ENCODE measurements around the gene KSR1.

KSR1 gene

DNA sequence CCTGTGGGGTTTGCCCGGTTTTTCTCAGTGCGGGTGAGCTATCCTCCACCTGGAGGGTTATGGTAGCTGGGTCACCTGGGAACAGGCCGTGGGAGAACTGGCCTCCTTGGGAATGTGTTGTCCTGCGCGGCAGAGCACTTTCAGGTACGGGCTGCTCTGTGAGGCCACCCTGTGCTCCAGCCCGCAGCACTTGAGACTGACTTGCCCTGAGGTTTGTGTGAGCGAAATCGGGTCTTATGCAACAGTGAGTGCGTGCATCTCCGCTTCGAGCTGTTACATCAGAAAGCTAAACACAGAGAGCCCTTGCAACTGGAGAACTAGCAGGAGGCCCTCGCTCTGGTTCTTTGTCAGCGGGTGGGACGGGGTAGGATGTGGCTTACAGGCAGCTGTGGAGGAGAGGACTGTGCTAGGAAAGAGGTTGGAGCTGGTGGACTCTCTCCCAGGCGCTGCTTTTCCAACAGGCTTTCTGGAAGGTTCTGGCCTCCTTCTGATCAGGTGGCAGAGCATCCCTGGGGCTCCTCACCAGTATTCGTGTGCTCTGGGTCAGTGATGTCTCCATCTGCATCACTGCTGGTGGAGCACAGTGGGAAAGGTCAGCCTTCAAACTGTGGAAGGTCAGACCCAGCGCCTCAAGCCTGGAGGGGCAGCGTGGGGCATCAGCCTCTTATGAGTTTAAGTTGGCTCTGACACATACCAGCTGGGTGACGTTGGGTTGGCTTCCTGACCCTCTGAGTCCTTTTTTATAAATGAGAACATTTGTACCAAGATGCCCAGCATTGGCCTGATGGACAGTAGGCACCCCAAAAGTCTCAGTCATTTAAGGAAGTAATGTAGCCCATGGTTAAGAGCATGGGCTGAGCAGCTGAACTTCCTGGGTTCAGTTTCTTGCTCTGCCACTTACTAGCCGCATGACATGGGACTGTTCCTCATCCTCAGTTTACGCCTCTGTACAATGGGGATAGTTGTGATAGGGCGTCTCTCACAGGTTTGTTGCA, 76.3 kb downstream of the KSR1 start:
- H3K23ac ChIP-seq (ENCODE audit: low read length) = no peak overlapping the region
- no peak overlapping the region for H2BK5ac ChIP-seq (ENCODE audit: low read length)
- no peak overlapping the region for H3K56ac ChIP-seq (ENCODE audit: low read length)
- H3K27me3 ChIP-seq (ENCODE audit: insufficient read depth, low read length, poor library complexity) = no peaks in the 10 kb centered on the region
- H2BK15ac ChIP-seq (replicated peaks; ENCODE audit: low read depth) = no peak overlapping the region
- no peak overlapping the region for H3K18ac ChIP-seq (ENCODE audit: low read length)
- H2BK120ac ChIP-seq (ENCODE audit: low read depth, low read length) = no peak overlapping the region
- peaks cover 31% of the 10 kb centered on the region for H3K79me2 ChIP-seq (ENCODE audit: control insufficient read depth, insufficient read depth, low read length)
- no peak overlapping the region for H4K5ac ChIP-seq (ENCODE audit: low read length)
- no peak overlapping the region for H3K27ac ChIP-seq (ENCODE audit: low read depth, low read length)
- no CpG with 5 or more reads among the region's 23 CpGs for WGBS (ENCODE audit: extremely low coverage, insufficient coverage, low lambda C conversion rate)
- no peak overlapping the region for H3K4ac ChIP-seq (ENCODE audit: low read depth, low read length)
- peaks cover 16% of the 10 kb centered on the region for H3K4me1 ChIP-seq (ENCODE audit: control insufficient read depth, low read depth, low read length)
- peaks cover 35% of the 10 kb centered on the region for H3K79me1 ChIP-seq (ENCODE audit: low read length)
- no peaks in the 10 kb centered on the region for H3K36me3 ChIP-seq (ENCODE audit: control insufficient read depth, insufficient read depth, low read length)
- no peak overlapping the region for H3K9ac ChIP-seq (ENCODE audit: low read length)
- no peak overlapping the region for H4K8ac ChIP-seq (ENCODE audit: low read depth, low read length)
- no peak overlapping the region for H2AK5ac ChIP-seq (ENCODE audit: low read length)
- no peak overlapping the region for H3K4me2 ChIP-seq (ENCODE audit: low read length)
- H3K4me3 ChIP-seq (ENCODE audit: low read length) = no peak overlapping the region
- peak; percentile 55 for DNase-seq

DNA sequence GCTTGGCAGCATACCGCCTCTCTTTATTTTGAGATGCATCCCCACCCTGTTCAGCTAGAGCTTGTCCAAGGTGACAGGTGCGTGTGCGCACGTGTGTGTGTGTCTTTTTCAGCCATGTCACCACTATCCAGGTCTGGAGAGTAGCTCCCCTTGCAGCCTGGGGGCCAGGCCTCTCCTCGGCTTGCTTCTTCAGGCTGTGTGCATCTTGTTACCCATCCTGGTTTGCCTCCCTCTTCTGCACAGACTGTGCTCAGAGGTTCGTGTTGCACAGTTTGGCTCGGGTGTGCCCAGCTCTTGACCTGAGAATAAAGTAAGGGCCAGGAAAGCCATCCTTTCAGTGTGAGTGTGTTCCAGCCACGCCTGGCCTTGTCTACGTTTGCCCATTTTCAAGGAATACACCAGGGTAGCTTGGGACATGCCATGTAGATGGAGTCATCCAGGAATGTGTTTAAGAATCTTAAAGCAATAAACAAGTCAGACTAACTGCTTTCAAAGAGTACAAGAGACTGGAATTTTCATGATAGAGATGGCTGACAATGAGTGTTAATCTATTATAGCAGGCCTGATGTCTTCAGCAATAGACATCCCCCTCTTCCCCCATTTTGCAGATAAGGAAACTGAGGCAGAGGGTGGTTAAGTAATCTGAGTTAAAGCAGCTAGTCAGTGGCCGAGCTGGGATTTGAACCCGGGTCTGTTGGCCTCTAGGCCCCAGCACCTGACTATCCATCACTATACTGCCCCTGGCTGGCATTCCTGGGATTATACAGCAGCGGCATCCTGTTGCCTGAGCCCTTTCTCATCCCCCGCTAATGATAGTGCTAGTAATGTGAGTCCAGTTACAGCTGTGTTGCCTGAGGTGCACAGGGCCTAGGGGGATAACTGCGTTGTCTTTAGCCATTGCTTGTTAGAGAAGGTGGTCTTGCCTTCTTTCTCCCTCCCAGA, 77.9 kb downstream of the KSR1 start:
- Histone ChIP-seq H3K18ac (ENCODE audit: low read length) (no peak overlapping the region), H3K27ac (ENCODE audit: low read depth, low read length) (no peak overlapping the region), H4K5ac (ENCODE audit: low read length) (no peak overlapping the region), H3K79me2 (ENCODE audit: control insufficient read depth, insufficient read depth, low read length) (peaks cover 40% of the 10 kb centered on the region), H3K4me1 (ENCODE audit: control insufficient read depth, low read depth, low read length) (peaks cover 15% of the 10 kb centered on the region), H4K8ac (ENCODE audit: low read depth, low read length) (no peak overlapping the region), H3K4me3 (ENCODE audit: low read length) (no peak overlapping the region), H3K36me3 (ENCODE audit: control insufficient read depth, insufficient read depth, low read length) (no peaks in the 10 kb centered on the region), H3K56ac (ENCODE audit: low read length) (no peak overlapping the region), H2BK5ac (ENCODE audit: low read length) (no peak overlapping the region), H2AK5ac (ENCODE audit: low read length) (no peak overlapping the region), H3K79me1 (ENCODE audit: low read length) (peaks cover 42% of the 10 kb centered on the region), H3K27me3 (ENCODE audit: insufficient read depth, low read length, poor library complexity) (no peaks in the 10 kb centered on the region), H2BK120ac (ENCODE audit: low read depth, low read length) (no peak overlapping the region), H2BK15ac (replicated peaks; ENCODE audit: low read depth) (no peak overlapping the region), H3K4me2 (ENCODE audit: low read length) (no peak overlapping the region), H3K9ac (ENCODE audit: low read length) (no peak overlapping the region), H3K4ac (ENCODE audit: low read depth, low read length) (no peak overlapping the region), H3K23ac (ENCODE audit: low read length) (peak overlapping the region; percentile 70)
- WGBS (ENCODE audit: extremely low coverage, insufficient coverage, low lambda C conversion rate) = no CpG with 5 or more reads among the region's 14 CpGs
- DNase-seq = peak; percentile 74

DNA sequence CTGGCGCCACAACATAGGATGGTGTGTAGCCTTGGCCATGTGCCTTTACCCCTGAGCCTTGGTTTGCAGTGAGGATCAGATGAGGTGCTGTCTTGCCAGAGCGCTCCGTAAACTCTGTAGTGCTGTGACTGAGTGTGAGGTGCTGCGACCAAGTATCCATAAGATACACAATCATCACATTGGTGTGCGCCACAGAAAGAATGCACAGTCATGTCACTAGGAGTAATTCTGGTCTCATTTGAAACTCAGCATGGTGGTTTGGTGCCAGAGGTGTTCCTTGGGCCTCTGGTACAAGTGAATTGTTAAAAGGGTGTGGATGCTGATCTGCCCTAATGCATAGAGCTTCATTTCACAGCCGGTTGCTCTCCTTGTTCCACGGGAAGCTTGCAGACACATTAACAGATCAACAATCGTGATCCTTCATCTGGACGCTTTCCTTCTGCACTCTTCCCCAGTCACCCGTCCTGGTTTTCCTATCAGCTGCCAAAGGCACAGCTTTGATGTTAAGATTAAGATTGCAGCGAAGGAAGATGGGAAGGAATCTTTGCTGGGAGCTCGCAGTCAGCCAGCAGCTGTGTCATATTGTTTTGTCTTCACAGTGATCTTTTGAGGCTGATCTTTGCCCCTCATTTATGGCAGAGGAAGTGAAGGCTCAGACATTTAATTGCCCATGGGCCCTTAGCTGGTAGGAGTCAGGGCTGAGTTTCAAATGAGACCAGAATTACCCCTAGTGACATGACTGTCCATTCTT, 79.1 kb downstream of the KSR1 start:
- no peak overlapping the region for H4K5ac ChIP-seq (ENCODE audit: low read length)
- peaks cover 43% of the 10 kb centered on the region for H3K79me2 ChIP-seq (ENCODE audit: control insufficient read depth, insufficient read depth, low read length)
- H3K4me1 ChIP-seq (ENCODE audit: control insufficient read depth, low read depth, low read length) = peaks cover 16% of the 10 kb centered on the region
- no peaks in the 10 kb centered on the region for H3K36me3 ChIP-seq (ENCODE audit: control insufficient read depth, insufficient read depth, low read length)
- H3K4me3 ChIP-seq (ENCODE audit: low read length) = no peak overlapping the region
- DNase-seq = peak; percentile 44
- no peaks in the 10 kb centered on the region for H3K27me3 ChIP-seq (ENCODE audit: insufficient read depth, low read length, poor library complexity)
- H3K4me2 ChIP-seq (ENCODE audit: low read length) = no peak overlapping the region
- H3K9ac ChIP-seq (ENCODE audit: low read length) = peak overlapping the region; percentile 30
- peak overlapping the region; percentile 40 for H3K56ac ChIP-seq (ENCODE audit: low read length)
- H2BK15ac ChIP-seq (replicated peaks; ENCODE audit: low read depth) = no peak overlapping the region
- H2BK5ac ChIP-seq (ENCODE audit: low read length) = no peak overlapping the region
- peak overlapping the region; percentile 30 for H3K27ac ChIP-seq (ENCODE audit: low read depth, low read length)
- no peak overlapping the region for H3K23ac ChIP-seq (ENCODE audit: low read length)
- no peak overlapping the region for H2BK120ac ChIP-seq (ENCODE audit: low read depth, low read length)
- H3K18ac ChIP-seq (ENCODE audit: low read length) = no peak overlapping the region
- peaks cover 52% of the 10 kb centered on the region for H3K79me1 ChIP-seq (ENCODE audit: low read length)
- no CpG with 5 or more reads among the region's 12 CpGs for WGBS (ENCODE audit: extremely low coverage, insufficient coverage, low lambda C conversion rate)
- no peak overlapping the region for H4K8ac ChIP-seq (ENCODE audit: low read depth, low read length)
- H3K4ac ChIP-seq (ENCODE audit: low read depth, low read length) = no peak overlapping the region
- no peak overlapping the region for H2AK5ac ChIP-seq (ENCODE audit: low read length)

DNA sequence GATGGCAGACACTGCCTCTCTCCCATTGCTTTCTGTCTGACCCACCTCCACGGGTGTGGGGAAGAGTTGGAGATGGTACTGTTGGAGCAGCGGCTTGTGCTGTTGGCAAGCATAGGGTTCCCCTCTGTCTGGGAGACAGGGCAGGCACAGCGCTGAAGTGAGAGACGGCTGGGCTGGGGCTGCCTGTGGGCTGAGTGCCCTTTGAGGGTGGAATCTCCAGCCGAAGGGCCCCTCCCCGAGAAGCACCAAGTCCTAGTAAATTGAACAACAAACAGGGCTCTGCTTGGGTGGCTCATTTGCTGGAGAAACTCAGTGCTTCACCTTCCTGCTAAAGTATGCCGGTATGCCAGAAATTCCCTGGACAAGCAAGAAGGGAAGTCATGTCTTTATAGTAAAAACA, 79.7 kb downstream of the KSR1 start:
- Histone ChIP-seq H3K18ac (ENCODE audit: low read length) (no peak overlapping the region), H3K4me3 (ENCODE audit: low read length) (no peak overlapping the region), H3K56ac (ENCODE audit: low read length) (peak overlapping the region; percentile 40), H3K79me1 (ENCODE audit: low read length) (peaks cover 55% of the 10 kb centered on the region), H3K27me3 (ENCODE audit: insufficient read depth, low read length, poor library complexity) (no peaks in the 10 kb centered on the region), H3K4me1 (ENCODE audit: control insufficient read depth, low read depth, low read length) (peaks cover 16% of the 10 kb centered on the region), H2AK5ac (ENCODE audit: low read length) (no peak overlapping the region), H2BK5ac (ENCODE audit: low read length) (no peak overlapping the region), H3K4ac (ENCODE audit: low read depth, low read length) (no peak overlapping the region), H3K79me2 (ENCODE audit: control insufficient read depth, insufficient read depth, low read length) (peaks cover 45% of the 10 kb centered on the region), H3K4me2 (ENCODE audit: low read length) (no peak overlapping the region), H3K36me3 (ENCODE audit: control insufficient read depth, insufficient read depth, low read length) (no peaks in the 10 kb centered on the region), H4K8ac (ENCODE audit: low read depth, low read length) (no peak overlapping the region), H2BK120ac (ENCODE audit: low read depth, low read length) (no peak overlapping the region), H2BK15ac (replicated peaks; ENCODE audit: low read depth) (no peak overlapping the region), H3K23ac (ENCODE audit: low read length) (no peak overlapping the region), H3K9ac (ENCODE audit: low read length) (peak overlapping the region; percentile 30), H4K5ac (ENCODE audit: low read length) (no peak overlapping the region), H3K27ac (ENCODE audit: low read depth, low read length) (peak overlapping the region; percentile 30)
- no CpG with 5 or more reads among the region's 7 CpGs for WGBS (ENCODE audit: extremely low coverage, insufficient coverage, low lambda C conversion rate)
- no peak for DNase-seq

DNA sequence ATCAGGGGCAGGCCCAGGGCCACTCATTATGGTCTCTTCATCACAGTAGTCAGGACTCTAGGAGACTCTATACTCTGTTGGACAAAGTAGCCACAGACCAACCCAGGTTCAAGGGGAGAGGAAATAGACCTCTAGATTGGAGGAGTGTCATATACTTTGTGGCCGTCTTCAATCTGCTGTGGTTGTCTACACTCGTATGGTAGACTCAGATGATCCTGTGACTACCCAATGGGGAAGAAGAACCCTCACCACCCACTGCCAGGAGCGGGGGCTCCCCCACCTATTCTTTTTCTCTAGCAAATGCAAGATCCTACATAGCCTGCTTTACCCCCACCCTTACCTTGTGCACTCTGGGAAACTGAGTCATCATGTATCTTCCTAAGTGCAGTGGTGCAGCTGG, 80.5 kb downstream of the KSR1 start:
- no CpG with 5 or more reads among the region's 3 CpGs for WGBS (ENCODE audit: extremely low coverage, insufficient coverage, low lambda C conversion rate)
- no peak overlapping the region for H3K27ac ChIP-seq (ENCODE audit: low read depth, low read length)

More for the DNA sequence above, 80.5 kb downstream of the KSR1 start:
- no peak overlapping the region for H3K56ac ChIP-seq (ENCODE audit: low read length)
- H3K18ac ChIP-seq (ENCODE audit: low read length) = no peak overlapping the region
- no peak overlapping the region for H3K4me3 ChIP-seq (ENCODE audit: low read length)
- no peaks in the 10 kb centered on the region for H3K36me3 ChIP-seq (ENCODE audit: control insufficient read depth, insufficient read depth, low read length)
- no peak overlapping the region for H3K9ac ChIP-seq (ENCODE audit: low read length)
- H3K4me2 ChIP-seq (ENCODE audit: low read length) = no peak overlapping the region
- H3K4ac ChIP-seq (ENCODE audit: low read depth, low read length) = no peak overlapping the region
- H3K79me2 ChIP-seq (ENCODE audit: control insufficient read depth, insufficient read depth, low read length) = peaks cover 51% of the 10 kb centered on the region
- DNase-seq = no peak
- H3K79me1 ChIP-seq (ENCODE audit: low read length) = peaks cover 60% of the 10 kb centered on the region
- no peak overlapping the region for H4K8ac ChIP-seq (ENCODE audit: low read depth, low read length)
- peaks cover 16% of the 10 kb centered on the region for H3K4me1 ChIP-seq (ENCODE audit: control insufficient read depth, low read depth, low read length)
- H2AK5ac ChIP-seq (ENCODE audit: low read length) = no peak overlapping the region
- H2BK120ac ChIP-seq (ENCODE audit: low read depth, low read length) = no peak overlapping the region
- no peak overlapping the region for H3K23ac ChIP-seq (ENCODE audit: low read length)
- H4K5ac ChIP-seq (ENCODE audit: low read length) = no peak overlapping the region
- no peak overlapping the region for H2BK15ac ChIP-seq (replicated peaks; ENCODE audit: low read depth)
- H2BK5ac ChIP-seq (ENCODE audit: low read length) = no peak overlapping the region
- H3K27me3 ChIP-seq (ENCODE audit: insufficient read depth, low read length, poor library complexity) = no peaks in the 10 kb centered on the region
